ENCODE results near the gene NCKAP5. TPM values are rescaled to one million over a fixed set of nuclear protein-coding genes. Genes with fewer than 3 reads are reported as not detected.

NCKAP5 gene
- total and polyA plus RNA-seq, 4 donors, result 0.57 to 2.8 (median 2.4) TPM

DNA sequence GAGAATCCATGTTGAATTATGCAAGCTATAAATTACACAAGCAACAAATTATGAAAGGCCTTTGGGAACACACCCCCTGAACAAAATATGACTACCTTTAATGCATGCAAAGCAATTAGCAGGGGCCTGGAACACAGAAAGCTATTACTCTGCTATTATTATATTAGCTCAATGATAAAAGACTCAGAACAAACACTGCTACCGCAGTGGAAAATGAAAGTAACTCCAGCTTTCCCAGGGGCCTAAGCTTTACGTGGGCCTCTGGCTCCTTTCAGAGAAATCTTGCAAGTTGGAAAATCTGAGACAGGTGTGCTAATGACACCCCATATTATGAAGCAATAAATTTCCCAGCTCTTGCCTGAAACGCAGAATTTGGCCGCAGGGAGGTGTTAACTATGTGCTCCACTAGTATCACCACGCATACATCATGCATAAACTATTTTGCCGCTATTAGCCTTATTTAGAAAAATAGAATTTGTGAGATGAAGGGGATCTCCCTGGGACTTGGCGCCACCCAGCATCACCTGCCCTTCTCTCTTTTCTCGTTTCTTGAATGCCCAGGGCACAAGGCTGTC, 576.7 kb downstream of the NCKAP5 start:
- Histone ChIP-seq H3K36me3 (ENCODE audit: control insufficient read depth in 4 of 4, insufficient read depth in 3 of 4, low read depth in 1 of 4, low read length in 3 of 4) (no peaks in the 10 kb centered on the region), H3K9ac (ENCODE audit: low read depth in 1 of 2, low read length in 2 of 2) (no peak overlapping the region), H3K9me3 (ENCODE audit: control insufficient read depth in 4 of 4, low read length in 3 of 4) (no peaks in the 10 kb centered on the region), H3K4me1 (ENCODE audit: control insufficient read depth in 4 of 4, insufficient read depth in 4 of 4, low read length in 3 of 4) (no peaks in the 10 kb centered on the region), H3K27me3 (ENCODE audit: control insufficient read depth in 4 of 4, insufficient read depth in 4 of 4, low read length in 3 of 4) (no peaks in the 10 kb centered on the region), H3K27ac (ENCODE audit: low read depth in 1 of 2, low read length in 2 of 2) (no peak overlapping the region), H3K4me3 (ENCODE audit: low read depth in 1 of 3, low read length in 3 of 3) (no peak overlapping the region)
- no peak for DNase-seq (ENCODE audit: low spot score)
- 76% methylated on average over 8 of the region's 8 CpGs for WGBS
- TF ChIP-seq RAD21 (IDR thresholded peaks at IDR 0.05) (no peak), REST (IDR thresholded peaks at IDR 0.05) (no peak), TAF1 (conservative IDR thresholded peaks at IDR 0.05) (no peak), HNF4A (conservative IDR thresholded peaks at IDR 0.05) (no peak), YY1 (IDR thresholded peaks at IDR 0.05) (no peak), EGR1 (IDR thresholded peaks at IDR 0.05; ENCODE audit: low read depth in 2 of 2) (no peak), CTCF (IDR thresholded peaks at IDR 0.05; ENCODE audit: low read depth, low read length, missing input control) (no peak), RXRA (IDR thresholded peaks at IDR 0.05) (no peak), NR2F2 (IDR thresholded peaks at IDR 0.05) (no peak), HNF4G (IDR thresholded peaks at IDR 0.05) (no peak), ZBTB33 (IDR thresholded peaks at IDR 0.05) (no peak), SP1 (IDR thresholded peaks at IDR 0.05) (no peak), FOXA2 (IDR thresholded peaks at IDR 0.05) (no peak), FOXA1 (IDR thresholded peaks at IDR 0.05) (no peak), JUND (IDR thresholded peaks at IDR 0.05) (no peak), GABPA (IDR thresholded peaks at IDR 0.05 in 1 of 2, conservative IDR thresholded peaks at IDR 0.05 in 1 of 2) (no peak)
- TF ChIP-seq, protein P1, sequence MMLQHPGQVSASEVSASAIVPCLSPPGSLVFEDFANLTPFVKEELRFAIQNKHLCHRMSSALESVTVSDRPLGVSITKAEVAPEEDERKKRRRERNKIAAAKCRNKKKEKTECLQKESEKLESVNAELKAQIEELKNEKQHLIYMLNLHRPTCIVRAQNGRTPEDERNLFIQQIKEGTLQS (IDR thresholded peaks at IDR 0.05), result no peak
- TF ChIP-seq, protein P2, sequence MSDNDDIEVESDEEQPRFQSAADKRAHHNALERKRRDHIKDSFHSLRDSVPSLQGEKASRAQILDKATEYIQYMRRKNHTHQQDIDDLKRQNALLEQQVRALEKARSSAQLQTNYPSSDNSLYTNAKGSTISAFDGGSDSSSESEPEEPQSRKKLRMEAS (IDR thresholded peaks at IDR 0.05), result no peak
